GM21360 (cell line): ENCODE data around the gene TUT7.
"Not testable (repeated sequence)": the region's sequence is repeated elsewhere in the genome, so short reads cannot be mapped to it uniquely, and the experiment has no call there.

Experiments
- ATAC-seq: cut with Tn5 transposase; IDR thresholded peaks from one replicate; pipeline ENCODE4 v1.9.1; 2021; ENCODE audit warnings: mild to moderate bottlenecking, moderate library complexity; ENCODE audit not compliant: unreplicated experiment

TUT7 gene

GRCh38 chr9:86303316-86303975 lies 50.8 kb downstream of the TUT7 start:
- no peak for ATAC-seq

GRCh38 chr9:86301686-86302085 lies 52.5 kb downstream of the TUT7 start:
- no peak for ATAC-seq

GRCh38 chr9:86300701-86301100 lies 53.5 kb downstream of the TUT7 start:
- ATAC-seq: no peak

DNA sequence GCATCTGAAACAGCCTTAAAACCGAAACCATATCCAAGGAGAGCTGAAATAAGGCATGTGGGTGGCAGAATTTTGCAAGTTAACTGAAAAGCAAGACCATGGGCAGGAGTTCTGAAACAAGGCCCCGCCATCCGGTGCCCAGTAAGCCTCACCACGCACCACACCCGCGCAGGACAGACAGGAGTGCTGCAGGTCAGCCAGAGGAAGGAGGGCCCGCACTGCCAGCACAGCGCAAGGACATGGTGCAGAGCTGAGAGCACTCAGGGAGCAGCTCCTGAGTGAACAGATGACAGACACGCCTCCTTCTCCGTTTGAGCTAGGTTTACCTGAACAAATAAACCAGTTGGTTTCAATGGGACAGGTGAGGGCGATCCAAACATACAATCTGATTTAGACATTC lies 55.3 kb downstream of the TUT7 start:
- ATAC-seq: no peak

GRCh38 chr9:86290341-86290740 lies 63.9 kb downstream of the TUT7 start:
- not testable (repeated sequence) for ATAC-seq

GRCh38 chr9:86288499-86289198 lies 65.6 kb downstream of the TUT7 start:
- ATAC-seq: no peak

DNA sequence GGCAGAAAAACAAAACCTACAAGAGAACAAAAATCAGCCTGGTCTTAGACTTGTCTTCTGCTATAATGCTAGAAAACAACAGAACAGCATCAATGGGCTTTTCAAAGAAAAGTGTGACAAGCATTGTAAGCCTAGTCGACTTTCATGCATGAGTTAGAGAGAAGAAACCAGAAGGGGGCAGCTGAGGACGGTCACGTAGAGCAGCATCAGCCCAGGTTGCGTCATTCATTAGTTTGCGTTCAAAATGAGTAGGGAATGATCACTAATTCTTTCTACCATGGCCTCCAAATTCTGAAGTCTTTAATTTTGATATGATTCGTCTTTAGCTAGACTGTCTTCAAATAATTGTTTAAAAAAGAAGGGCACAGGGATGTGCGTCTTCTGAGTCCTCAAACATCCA lies 67.2 kb downstream of the TUT7 start:
- no peak for ATAC-seq

DNA sequence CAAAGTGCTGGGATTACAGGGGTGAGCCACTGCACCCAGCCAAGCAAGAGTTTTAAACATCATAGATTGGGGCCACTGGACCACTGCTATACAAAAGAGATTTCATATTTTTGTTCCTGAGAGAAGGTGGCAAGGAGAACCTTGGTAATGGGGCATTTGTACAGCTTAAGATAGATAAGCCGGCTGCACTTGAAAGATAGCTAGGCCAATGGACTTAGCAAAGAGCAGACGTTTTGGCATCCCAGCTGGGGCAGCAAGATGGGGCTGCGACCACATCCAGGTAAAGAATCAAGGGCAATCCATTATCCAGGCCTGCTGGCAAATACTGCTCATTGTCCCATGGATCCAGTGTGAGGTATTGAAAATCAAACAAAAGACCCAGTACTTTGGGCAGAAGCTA lies 67.9 kb downstream of the TUT7 start:
- ATAC-seq: no peak

- no peak for ATAC-seq
These were observed 68.9 kb downstream of the TUT7 start for GRCh38 chr9:86285261-86285660.

DNA sequence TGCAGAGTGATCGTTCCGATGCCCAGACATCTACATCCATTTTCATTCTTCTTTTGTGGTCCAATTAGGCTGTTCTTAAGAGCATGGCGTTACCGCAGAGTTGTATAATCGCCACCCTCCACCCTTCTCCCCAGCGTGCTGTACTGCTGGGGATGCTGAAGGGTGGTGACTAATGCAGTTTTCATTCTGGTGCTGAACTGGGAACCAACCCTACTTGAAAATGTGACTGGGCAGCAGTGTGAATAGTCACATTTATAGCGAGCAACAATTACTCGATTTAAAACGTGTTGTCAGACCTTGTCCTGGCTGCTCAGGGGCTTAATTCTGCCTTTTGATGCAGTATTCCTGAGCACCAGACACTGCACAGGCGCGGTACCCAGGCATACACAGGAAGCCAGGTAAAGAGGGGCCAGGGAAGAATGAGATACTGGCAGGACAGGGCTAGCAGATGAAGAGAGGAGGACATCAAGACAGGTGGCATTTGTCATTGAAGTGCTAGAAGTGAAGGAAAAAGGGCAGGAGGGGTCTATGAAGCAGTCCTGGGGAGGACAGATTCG lies 71.2 kb downstream of the TUT7 start:
- peak; percentile 20 for ATAC-seq

- ATAC-seq: peak; percentile 58
These were observed 71.9 kb downstream of the TUT7 start, which contains the start of gene ISCA1 for GRCh38 chr9:86282077-86282978. ISCA1 (minus strand) TSS chr9:86282538; CDS start chr9:86282458, 80 bp downstream.

GRCh38 chr9:86281593-86282076 lies 72.6 kb downstream of the TUT7 start:
- no peak for ATAC-seq

GRCh38 chr9:86280580-86280979 lies 73.6 kb downstream of the TUT7 start:
- no peak for ATAC-seq

GRCh38 chr9:86279839-86280238 lies 74.4 kb downstream of the TUT7 start:
- ATAC-seq: no peak

DNA sequence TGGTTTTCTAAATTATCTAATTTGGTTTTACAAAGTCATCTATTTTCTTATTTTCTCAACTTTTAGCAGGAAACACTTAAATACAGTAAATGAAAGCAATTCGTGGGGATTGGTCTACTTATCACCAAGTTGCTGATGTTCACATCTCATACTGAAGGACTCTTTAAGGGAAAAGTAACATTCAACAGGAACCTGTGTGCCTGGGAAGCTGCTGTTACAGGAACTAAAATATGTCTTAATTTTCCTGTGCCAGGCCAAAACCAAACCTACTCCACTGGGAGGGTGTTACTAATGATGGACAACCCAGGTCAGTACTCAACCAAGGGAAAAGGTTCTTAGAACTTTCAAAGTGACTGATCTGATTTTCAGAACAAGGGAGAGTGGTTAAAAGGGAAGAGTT lies 77.1 kb downstream of the TUT7 start:
- ATAC-seq: no peak

DNA sequence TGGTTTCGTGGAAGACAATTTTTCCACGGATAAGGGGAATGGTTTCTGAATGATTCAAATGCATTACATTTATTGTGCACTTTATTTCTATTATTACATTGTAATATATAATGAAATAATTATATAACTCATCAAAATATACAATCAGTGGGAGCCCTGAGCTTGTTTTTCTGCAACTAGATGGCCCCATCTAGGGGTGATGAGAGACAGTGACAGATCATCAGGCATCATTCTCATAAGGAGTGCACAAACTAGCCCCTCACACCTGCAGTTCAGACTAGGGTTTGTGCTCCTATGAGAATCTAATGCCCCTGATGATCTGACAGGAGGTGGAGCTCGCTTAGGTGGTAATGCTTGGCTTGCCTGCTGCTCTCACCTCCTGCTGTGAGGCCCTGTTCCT lies 78.2 kb downstream of the TUT7 start:
- ATAC-seq: no peak

- no peak for ATAC-seq
These were observed 79.2 kb downstream of the TUT7 start for GRCh38 chr9:86274821-86275643.

- no peak for ATAC-seq
These were observed 82.0 kb downstream of the TUT7 start for GRCh38 chr9:86272221-86272620.

GRCh38 chr9:86263876-86264275 lies 90.3 kb downstream of the TUT7 start:
- ATAC-seq: no peak

DNA sequence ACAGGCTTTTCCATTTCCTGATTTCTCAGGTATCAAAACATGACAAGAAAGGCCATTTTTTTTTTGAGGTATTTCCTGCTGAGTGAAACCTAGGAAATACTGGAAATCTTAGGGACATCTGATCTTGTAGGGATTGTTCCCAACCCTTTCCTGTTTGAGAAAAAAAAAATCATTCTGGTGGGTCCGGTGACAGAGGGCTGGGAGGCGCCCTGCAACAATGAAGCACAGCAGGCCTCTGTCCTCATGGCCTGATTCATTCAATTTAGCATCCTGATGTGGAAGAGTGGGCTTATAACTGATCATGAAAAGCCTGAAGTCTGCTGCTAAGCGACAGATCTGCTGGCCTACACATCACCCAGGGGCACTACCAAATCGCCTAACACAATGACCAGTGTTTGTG lies 91.7 kb downstream of the TUT7 start:
- no peak for ATAC-seq
